ENCODE results near the gene POU5F1. TPM values are rescaled to one million over a fixed set of nuclear protein-coding genes. Genes with fewer than 3 reads are reported as not detected.
A peak's percentile ranks its signal among the peaks of the same experiment; 100 is the strongest.

POU5F1 gene
- total RNA-seq, 1 experiment from 2014 or later = not detected

DNA sequence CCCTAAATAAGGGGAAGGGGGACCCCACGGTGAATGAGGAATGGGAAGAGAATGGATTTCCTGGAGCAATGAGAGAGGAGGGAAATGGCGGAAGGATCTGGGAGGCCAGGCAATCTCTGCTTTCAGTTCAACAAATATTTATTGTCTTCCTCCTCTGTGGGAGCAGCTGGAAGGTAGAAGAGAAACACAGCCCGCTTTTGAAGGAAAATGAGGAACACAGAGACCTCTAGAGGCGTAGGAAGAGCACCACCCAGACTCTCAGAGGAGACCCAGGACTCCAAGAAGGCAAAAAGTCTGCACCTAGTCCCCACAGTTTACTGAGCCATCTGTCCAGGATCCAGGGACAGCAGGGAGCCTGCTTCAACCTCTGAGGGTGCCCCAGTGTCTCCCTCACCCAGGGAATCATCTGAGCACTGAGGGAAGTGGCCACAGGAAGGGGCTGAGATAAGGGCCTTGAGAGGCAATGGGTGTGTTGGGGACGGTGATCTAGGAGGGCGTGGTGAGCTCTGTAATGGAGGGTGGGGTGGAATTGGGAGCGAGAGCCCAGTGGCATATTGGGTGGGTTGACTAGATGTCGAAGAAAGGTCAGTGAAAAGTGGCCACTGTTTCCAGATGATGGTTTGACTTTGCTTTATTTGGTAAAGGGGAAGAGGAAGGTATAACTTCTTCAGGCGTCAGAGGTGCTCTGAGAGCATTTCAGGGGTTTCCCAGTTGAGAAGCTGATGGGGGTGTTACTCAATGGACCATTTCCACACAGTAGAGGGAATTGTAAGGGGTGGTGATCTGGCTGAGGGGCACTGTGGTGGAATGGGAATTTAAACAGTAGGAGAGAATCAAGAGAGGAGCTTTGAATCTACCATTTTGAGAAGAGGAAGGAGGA is 55.3 kb downstream of the POU5F1 start:
- no peak overlapping the region for H3K27ac ChIP-seq (ENCODE audit: low read depth, low read length, poor library complexity, severe bottlenecking)
- peak; percentile 64 for DNase-seq (ENCODE audit: low spot score)

GRCh38 chr6:31114541-31114878 is 56.0 kb downstream of the POU5F1 start, which contains the start of gene PSORS1C1:
TSS of gene PSORS1C1 (plus strand) at chr6:31114800. CDS start at chr6:31129633, 14,833 bp downstream.
- intact Hi-C loops (cut with micrococcal nuclease; ENCODE audit: unreplicated experiment) = no loop called here
- Histone ChIP-seq H3K4me1 (ENCODE audit: insufficient read depth, low read length, poor library complexity, severe bottlenecking) (peaks cover 6% of the 10 kb centered on the region), H3K9me3 (ENCODE audit: low read depth, low read length, poor library complexity, severe bottlenecking) (no peaks in the 10 kb centered on the region), H3K27ac (ENCODE audit: low read depth, low read length, poor library complexity, severe bottlenecking) (no peak within 1 kb of the TSS), H3K36me3 (ENCODE audit: insufficient read depth, low read length, poor library complexity, severe bottlenecking) (no peaks in the 10 kb centered on the region), H3K27me3 (replicated peaks; ENCODE audit: insufficient read depth, low read depth, low read length, poor library complexity) (no peaks in the 10 kb centered on the region), H3K4me3 (ENCODE audit: low read depth, low read length, poor library complexity, severe bottlenecking) (no peak within 1 kb of the TSS)
- ChIA-PET CTCF (no interaction called here), POLR2A (ENCODE audit: low non-redundant PET) (no interaction called here)
- no peak for DNase-seq (ENCODE audit: low spot score)
- BruUV-seq (replicated peaks) = no TSS peak
- TF ChIP-seq, protein P1, sequence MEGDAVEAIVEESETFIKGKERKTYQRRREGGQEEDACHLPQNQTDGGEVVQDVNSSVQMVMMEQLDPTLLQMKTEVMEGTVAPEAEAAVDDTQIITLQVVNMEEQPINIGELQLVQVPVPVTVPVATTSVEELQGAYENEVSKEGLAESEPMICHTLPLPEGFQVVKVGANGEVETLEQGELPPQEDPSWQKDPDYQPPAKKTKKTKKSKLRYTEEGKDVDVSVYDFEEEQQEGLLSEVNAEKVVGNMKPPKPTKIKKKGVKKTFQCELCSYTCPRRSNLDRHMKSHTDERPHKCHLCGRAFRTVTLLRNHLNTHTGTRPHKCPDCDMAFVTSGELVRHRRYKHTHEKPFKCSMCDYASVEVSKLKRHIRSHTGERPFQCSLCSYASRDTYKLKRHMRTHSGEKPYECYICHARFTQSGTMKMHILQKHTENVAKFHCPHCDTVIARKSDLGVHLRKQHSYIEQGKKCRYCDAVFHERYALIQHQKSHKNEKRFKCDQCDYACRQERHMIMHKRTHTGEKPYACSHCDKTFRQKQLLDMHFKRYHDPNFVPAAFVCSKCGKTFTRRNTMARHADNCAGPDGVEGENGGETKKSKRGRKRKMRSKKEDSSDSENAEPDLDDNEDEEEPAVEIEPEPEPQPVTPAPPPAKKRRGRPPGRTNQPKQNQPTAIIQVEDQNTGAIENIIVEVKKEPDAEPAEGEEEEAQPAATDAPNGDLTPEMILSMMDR (conservative IDR thresholded peaks at IDR 0.05; ENCODE audit: low read depth, low read length) = no peak
- no peak for TF ChIP-seq EZH2 (IDR thresholded peaks at IDR 0.05; ENCODE audit: borderline replicate concordance, low read depth, low read length, poor library complexity, severe bottlenecking)

More for the DNA sequence above, 55.3 kb downstream of the POU5F1 start:
- Histone ChIP-seq H3K36me3 (ENCODE audit: insufficient read depth, low read length, poor library complexity, severe bottlenecking) (no peaks in the 10 kb centered on the region), H3K4me3 (ENCODE audit: low read depth, low read length, poor library complexity, severe bottlenecking) (no peak overlapping the region), H3K4me1 (ENCODE audit: insufficient read depth, low read length, poor library complexity, severe bottlenecking) (peaks cover 6% of the 10 kb centered on the region), H3K27me3 (replicated peaks; ENCODE audit: insufficient read depth, low read depth, low read length, poor library complexity) (no peaks in the 10 kb centered on the region), H3K9me3 (ENCODE audit: low read depth, low read length, poor library complexity, severe bottlenecking) (no peaks in the 10 kb centered on the region)
- ChIA-PET POLR2A (ENCODE audit: low non-redundant PET) (no interaction called here), CTCF (no interaction called here)
- TF ChIP-seq, protein P1 (conservative IDR thresholded peaks at IDR 0.05; ENCODE audit: low read depth, low read length) = peak; percentile 54
- no peak for TF ChIP-seq EZH2 (IDR thresholded peaks at IDR 0.05; ENCODE audit: borderline replicate concordance, low read depth, low read length, poor library complexity, severe bottlenecking)
- intact Hi-C loops (cut with micrococcal nuclease; ENCODE audit: unreplicated experiment) = no loop called here
- no TSS peak for BruUV-seq (replicated peaks)

Other genes starting within 250 kb of the POU5F1 start
- gene SFTA2, start 238.5 kb downstream of the POU5F1 start, total RNA-seq (2021) = not detected in 2 replicates
- not detected in 2 replicates for gene MUCL3, start 229.7 kb downstream of the POU5F1 start, total RNA-seq (2021)
- gene MUC21, start 187.0 kb downstream of the POU5F1 start, total RNA-seq (2021) = not detected in 2 replicates
- gene MUC22, start 160.2 kb downstream of the POU5F1 start, total RNA-seq (2021) = not detected in 2 replicates
- not detected in 2 replicates for gene C6orf15, start 58.1 kb downstream of the POU5F1 start, total RNA-seq (2021)
- gene PSORS1C1, start 55.9 kb downstream of the POU5F1 start, total RNA-seq (2021) = 0.74 TPM in 1 of 2 replicates, not detected in the other
- not detected in 2 replicates for gene CDSN, start 50.2 kb downstream of the POU5F1 start, total RNA-seq (2021)
- gene PSORS1C2, start 31.6 kb downstream of the POU5F1 start, total RNA-seq (2021) = not detected in 2 replicates
- gene CCHCR1, start 12.9 kb downstream of the POU5F1 start, total RNA-seq (2021) = 51.7 and 58.0 TPM in 2 replicates
- gene TCF19, start 12.1 kb downstream of the POU5F1 start, total RNA-seq (2021) = 31.8 and 39.1 TPM in 2 replicates
- gene HLA-C, start 101.4 kb upstream of the POU5F1 start, total RNA-seq (2021) = 121 and 134 TPM in 2 replicates
- gene HLA-B, start 186.5 kb upstream of the POU5F1 start, total RNA-seq (2021) = 27.3 and 29.9 TPM in 2 replicates
- gene MICA, start 232.9 kb upstream of the POU5F1 start, total RNA-seq (2021) = 31.6 and 41.2 TPM in 2 replicates

All from A673 (cell line).